Choroid plexus epithelial cell (primary cell): Measurements from ENCODE around the gene FHOD3.

Experiments used
- DNase-seq: peaks from one replicate; pipeline ENCODE4 v3.0.0-alpha.2; 2010; ENCODE audit warnings: low read depth
- H3K4me3 ChIP-seq: 2 replicates; pipeline ENCODE4 v1.5.1; 2011; ENCODE audit warnings: low read depth, mild to moderate bottlenecking, control low read depth, low read length, moderate library complexity
- TF ChIP-seq, protein P1 (sequence below): conservative IDR thresholded peaks from 2 replicates; pipeline ENCODE4 v1.5.1; 2011; ENCODE audit warnings: low read depth, mild to moderate bottlenecking, control low read depth, inconsistent platforms, low read length, moderate library complexity

Gene FHOD3

GRCh38 chr18:36301884-36302283, 4.4 kb downstream of the FHOD3 start:
- no peak for DNase-seq
- H3K4me3 ChIP-seq = no peak overlapping the region
- TF ChIP-seq, protein P1, sequence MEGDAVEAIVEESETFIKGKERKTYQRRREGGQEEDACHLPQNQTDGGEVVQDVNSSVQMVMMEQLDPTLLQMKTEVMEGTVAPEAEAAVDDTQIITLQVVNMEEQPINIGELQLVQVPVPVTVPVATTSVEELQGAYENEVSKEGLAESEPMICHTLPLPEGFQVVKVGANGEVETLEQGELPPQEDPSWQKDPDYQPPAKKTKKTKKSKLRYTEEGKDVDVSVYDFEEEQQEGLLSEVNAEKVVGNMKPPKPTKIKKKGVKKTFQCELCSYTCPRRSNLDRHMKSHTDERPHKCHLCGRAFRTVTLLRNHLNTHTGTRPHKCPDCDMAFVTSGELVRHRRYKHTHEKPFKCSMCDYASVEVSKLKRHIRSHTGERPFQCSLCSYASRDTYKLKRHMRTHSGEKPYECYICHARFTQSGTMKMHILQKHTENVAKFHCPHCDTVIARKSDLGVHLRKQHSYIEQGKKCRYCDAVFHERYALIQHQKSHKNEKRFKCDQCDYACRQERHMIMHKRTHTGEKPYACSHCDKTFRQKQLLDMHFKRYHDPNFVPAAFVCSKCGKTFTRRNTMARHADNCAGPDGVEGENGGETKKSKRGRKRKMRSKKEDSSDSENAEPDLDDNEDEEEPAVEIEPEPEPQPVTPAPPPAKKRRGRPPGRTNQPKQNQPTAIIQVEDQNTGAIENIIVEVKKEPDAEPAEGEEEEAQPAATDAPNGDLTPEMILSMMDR = no peak

DNA sequence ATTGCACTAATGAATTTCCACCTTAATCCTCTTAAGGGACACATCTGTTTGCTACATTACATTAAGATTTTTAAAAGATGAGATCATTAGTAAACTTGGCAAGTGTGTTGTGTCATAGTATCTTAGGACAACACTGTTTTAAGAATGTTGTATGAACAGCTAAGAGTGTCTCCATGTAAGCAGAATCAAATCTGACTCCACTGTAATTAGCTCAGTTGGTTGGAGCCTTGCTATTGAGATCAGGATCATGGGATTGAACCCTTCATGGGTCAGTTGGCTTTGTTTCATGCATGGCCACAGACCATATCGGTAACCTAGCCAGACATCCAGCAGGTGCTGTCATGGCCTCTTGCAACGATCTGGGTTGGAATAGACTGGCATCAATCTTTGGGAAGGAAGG, 5.2 kb downstream of the FHOD3 start:
- TF ChIP-seq, protein P1 = no peak
- peak; percentile 31 for DNase-seq
- no peak overlapping the region for H3K4me3 ChIP-seq

GRCh38 chr18:36303211-36303844, 5.8 kb downstream of the FHOD3 start:
- no peak for DNase-seq

DNA sequence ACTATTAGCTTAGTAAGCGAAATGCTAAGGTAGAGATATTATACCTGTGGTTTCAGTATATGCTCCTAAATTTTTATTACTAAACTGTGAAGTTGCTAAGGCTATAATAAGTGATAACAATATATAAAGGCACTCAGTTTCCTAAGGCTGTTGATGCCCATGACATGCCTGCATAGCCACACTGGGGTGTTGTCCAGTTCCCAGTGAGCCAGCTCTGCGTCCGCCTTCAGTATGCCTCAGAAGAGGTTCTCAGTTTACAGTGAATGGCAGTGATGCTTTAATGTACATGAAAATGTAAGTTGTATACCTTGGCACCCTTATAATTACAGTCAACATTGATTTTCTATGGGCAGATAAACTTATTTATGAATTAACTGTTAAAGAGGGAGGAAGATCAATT, 7.2 kb downstream of the FHOD3 start:
- TF ChIP-seq, protein P1 = no peak
- H3K4me3 ChIP-seq = no peak overlapping the region
- no peak for DNase-seq

More at GRCh38 chr18:36303211-36303844, 5.8 kb downstream of the FHOD3 start:
- TF ChIP-seq, protein P1 = no peak
- no peak overlapping the region for H3K4me3 ChIP-seq

GRCh38 chr18:36305375-36305774, 7.9 kb downstream of the FHOD3 start:
- no peak for DNase-seq
- H3K4me3 ChIP-seq = no peak overlapping the region
- TF ChIP-seq, protein P1 = no peak

DNA sequence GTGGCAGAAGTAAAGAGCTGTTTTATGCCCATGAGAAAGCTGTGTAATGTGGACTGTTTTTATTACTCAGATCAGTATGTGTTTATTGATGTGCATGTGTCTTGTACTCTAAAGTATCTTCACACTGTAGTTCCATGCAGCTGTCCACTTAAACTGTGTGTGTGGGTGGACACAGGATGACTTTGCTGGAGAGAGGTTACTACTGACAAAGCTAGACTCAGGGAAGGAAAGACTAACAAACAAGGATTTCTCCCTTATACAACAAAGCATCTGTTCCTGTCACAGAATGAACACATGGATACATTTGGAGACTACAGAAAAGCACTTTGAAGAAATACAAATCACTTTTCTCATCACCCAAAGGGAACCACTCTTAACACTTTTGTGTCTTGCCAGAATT, 10.0 kb downstream of the FHOD3 start:
- TF ChIP-seq, protein P1 = no peak
- no peak for DNase-seq
- H3K4me3 ChIP-seq = no peak overlapping the region

DNA sequence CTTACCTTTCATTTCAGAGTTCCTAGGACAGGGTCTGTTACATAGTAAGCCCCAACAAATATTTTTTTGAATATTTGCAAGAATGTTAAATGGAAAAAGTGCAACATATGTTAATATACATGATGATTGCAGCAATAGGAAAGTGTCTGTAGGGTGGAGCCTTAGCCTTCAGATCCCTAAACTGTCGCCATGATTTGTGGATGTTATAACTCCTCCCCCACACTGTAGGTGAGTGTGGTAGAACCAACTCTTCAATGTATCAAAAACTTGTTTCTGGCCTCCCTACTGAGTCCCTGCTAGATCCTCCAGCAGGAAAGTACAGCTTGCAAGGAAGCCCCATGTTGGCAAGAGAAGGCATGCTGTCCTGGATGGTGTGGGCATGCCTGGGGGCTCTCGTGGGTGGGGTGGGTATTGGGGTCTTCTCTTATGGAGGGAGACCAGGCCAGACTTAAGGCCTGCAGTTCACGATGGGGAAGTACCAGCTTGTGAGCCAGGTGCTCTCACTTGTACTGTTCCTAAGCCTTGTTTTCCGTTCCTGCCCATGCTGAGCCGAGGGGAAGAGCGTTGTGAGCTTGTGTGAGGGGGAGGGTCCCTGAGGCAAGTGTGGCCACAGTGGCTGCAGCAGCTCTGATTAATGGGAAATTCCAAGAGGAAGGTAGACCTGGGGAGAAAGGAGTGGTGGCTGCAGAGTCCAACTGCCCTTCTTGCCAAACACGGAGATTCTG, 11.4 kb downstream of the FHOD3 start:
- TF ChIP-seq, protein P1 = no peak
- H3K4me3 ChIP-seq = no peak overlapping the region
- DNase-seq = no peak
